ENCODE data around the gene SUFU. TPM values are rescaled to one million over a fixed set of nuclear protein-coding genes. Genes with fewer than 3 reads are reported as not detected.

Gene SUFU
- polyA plus RNA-seq, 2 donors: 2.9 to 6.0 TPM

- WGBS, 2 donors: 57 to 64% methylated on average over 1 of the region's 1 CpG
- Histone ChIP-seq H3K9me3 (ENCODE audit: control insufficient read depth in 2 of 2, insufficient read depth in 1 of 2, low read depth in 1 of 2, low read length in 1 of 2) (no peaks in the 10 kb centered on the region), H3K27me3 (ENCODE audit: control insufficient read depth in 1 of 2, insufficient read depth in 2 of 2, low read length in 2 of 2) (no peaks in the 10 kb centered on the region), H3K4me1 (ENCODE audit: control insufficient read depth in 2 of 2, insufficient read depth in 2 of 2, low read length in 1 of 2) (no peaks in the 10 kb centered on the region), H3K27ac (ENCODE audit: low read depth in 2 of 2, low read length in 1 of 2) (no peak overlapping the region), H3K4me3 (ENCODE audit: low read depth in 1 of 2, low read length in 2 of 2) (no peak overlapping the region), H3K36me3 (ENCODE audit: control insufficient read depth in 2 of 2, insufficient read depth in 2 of 2, low read length in 1 of 2) (no peaks in the 10 kb centered on the region)
Measured at GRCh38 chr10:102585026-102585425, 81.3 kb downstream of the SUFU start.

DNA sequence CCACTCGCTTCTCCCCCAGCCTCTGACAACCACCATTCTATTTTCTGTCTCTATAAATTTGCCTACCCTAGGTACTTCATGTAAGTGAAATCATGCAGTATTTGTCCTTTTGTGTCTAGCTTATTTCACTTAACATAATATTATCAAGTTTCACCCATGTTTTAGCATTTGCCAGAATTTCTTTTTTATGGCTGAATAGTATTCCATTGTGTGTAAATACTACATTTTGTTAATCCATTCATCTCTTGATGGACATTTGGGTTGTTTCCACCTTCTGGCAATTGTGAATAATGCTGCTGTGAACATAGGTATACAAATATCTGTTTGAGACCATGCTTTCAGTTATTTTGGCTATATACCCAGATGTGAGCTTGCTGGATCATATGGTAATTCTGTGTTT is 83.1 kb downstream of the SUFU start:
- Histone ChIP-seq H3K4me3 (ENCODE audit: low read depth in 1 of 2, low read length in 2 of 2) (no peak overlapping the region), H3K27ac (ENCODE audit: low read depth in 2 of 2, low read length in 1 of 2) (no peak overlapping the region), H3K4me1 (ENCODE audit: control insufficient read depth in 2 of 2, insufficient read depth in 2 of 2, low read length in 1 of 2) (no peaks in the 10 kb centered on the region), H3K9me3 (ENCODE audit: control insufficient read depth in 2 of 2, insufficient read depth in 1 of 2, low read depth in 1 of 2, low read length in 1 of 2) (no peaks in the 10 kb centered on the region), H3K27me3 (ENCODE audit: control insufficient read depth in 1 of 2, insufficient read depth in 2 of 2, low read length in 2 of 2) (no peaks in the 10 kb centered on the region), H3K36me3 (ENCODE audit: control insufficient read depth in 2 of 2, insufficient read depth in 2 of 2, low read length in 1 of 2) (no peaks in the 10 kb centered on the region)
- WGBS, 2 donors: 93 to 100% methylated on average over 1 of the region's 1 CpG

- H3K27me3 ChIP-seq (ENCODE audit: control insufficient read depth in 1 of 2, insufficient read depth in 2 of 2, low read length in 2 of 2): no peaks in the 10 kb centered on the region
- H3K27ac ChIP-seq (ENCODE audit: low read depth in 2 of 2, low read length in 1 of 2): no peak overlapping the region
- H3K9me3 ChIP-seq (ENCODE audit: control insufficient read depth in 2 of 2, insufficient read depth in 1 of 2, low read depth in 1 of 2, low read length in 1 of 2): no peaks in the 10 kb centered on the region
- no peak overlapping the region for H3K4me3 ChIP-seq (ENCODE audit: low read depth in 1 of 2, low read length in 2 of 2)
- peaks cover 3 to 8% of the 10 kb centered on the region in 2 donors for H3K36me3 ChIP-seq (ENCODE audit: control insufficient read depth in 2 of 2, insufficient read depth in 2 of 2, low read length in 1 of 2)
- H3K4me1 ChIP-seq (ENCODE audit: control insufficient read depth in 2 of 2, insufficient read depth in 2 of 2, low read length in 1 of 2): no peaks in the 10 kb centered on the region
- WGBS, 2 donors: 86 to 100% methylated on average over 1 of the region's 1 CpG
Measured at GRCh38 chr10:102588875-102589274, 85.1 kb downstream of the SUFU start.

DNA sequence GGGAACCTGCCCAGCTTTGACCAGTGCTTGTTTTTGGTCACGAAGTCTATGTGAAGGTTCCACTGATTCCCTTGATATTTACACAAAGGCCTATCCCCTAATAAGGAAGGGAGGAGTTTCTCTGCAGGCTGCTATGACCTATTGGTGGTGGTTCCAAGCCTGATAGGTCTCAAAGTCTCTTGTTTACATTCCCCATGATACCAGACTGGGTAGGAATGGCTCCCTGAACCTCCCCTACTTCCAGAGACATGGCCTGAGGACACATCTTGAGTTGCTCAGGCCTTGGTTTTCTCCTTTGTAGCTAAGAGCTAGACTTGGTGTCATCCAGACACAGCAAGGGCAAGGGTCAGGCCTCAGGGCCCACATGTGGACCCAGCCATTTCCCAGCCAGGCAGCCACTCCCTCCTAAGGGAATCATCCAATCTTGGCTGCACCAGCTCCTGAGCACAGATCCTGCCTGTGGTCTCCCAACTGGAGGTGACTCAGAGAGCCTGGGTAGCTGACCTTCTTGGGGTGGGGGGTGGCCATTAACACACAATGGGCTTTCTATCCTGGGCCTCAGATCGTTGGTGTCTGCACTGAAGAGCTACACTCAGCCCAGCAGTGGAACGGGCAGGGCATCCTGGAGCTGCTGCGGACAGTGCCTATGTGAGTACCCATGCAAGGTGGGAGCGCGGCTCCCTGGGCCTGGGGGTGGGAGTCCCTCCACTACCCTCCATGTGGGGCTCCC is 89.5 kb downstream of the SUFU start:
- 82 to 86% methylated on average over 6 of the region's 6 CpGs for WGBS, 2 donors
- H3K36me3 ChIP-seq (ENCODE audit: control insufficient read depth in 2 of 2, insufficient read depth in 2 of 2, low read length in 1 of 2): peaks cover 5 to 17% of the 10 kb centered on the region in 2 donors
- H3K9me3 ChIP-seq (ENCODE audit: control insufficient read depth in 2 of 2, insufficient read depth in 1 of 2, low read depth in 1 of 2, low read length in 1 of 2): no peaks in the 10 kb centered on the region
- H3K4me3 ChIP-seq (ENCODE audit: low read depth in 1 of 2, low read length in 2 of 2): no peak overlapping the region
- H3K27me3 ChIP-seq (ENCODE audit: control insufficient read depth in 1 of 2, insufficient read depth in 2 of 2, low read length in 2 of 2): no peaks in the 10 kb centered on the region
- H3K27ac ChIP-seq (ENCODE audit: low read depth in 2 of 2, low read length in 1 of 2): no peak overlapping the region
- H3K4me1 ChIP-seq (ENCODE audit: control insufficient read depth in 2 of 2, insufficient read depth in 2 of 2, low read length in 1 of 2): no peaks in the 10 kb centered on the region

DNA sequence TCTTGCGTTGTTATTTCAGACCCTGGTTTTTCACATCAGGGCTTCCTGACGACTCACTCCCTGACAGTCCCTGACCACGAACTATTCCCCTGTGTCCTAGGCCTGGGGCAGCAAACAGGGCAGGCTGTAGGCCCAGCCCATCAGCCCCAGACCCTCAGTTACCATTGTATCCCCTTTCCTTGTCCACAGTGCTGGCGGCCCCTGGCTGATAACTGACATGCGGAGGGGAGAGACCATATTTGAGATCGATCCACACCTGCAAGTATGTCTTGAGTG is 90.0 kb downstream of the SUFU start:
- 88 to 95% methylated on average over 6 of the region's 6 CpGs for WGBS, 2 donors

GRCh38 chr10:102595293-102595692 is 91.5 kb downstream of the SUFU start:
- Histone ChIP-seq H3K9me3 (ENCODE audit: control insufficient read depth in 2 of 2, insufficient read depth in 1 of 2, low read depth in 1 of 2, low read length in 1 of 2) (no peaks in the 10 kb centered on the region), H3K4me1 (ENCODE audit: control insufficient read depth in 2 of 2, insufficient read depth in 2 of 2, low read length in 1 of 2) (no peaks in the 10 kb centered on the region), H3K4me3 (ENCODE audit: low read depth in 1 of 2, low read length in 2 of 2) (no peak overlapping the region), H3K27me3 (ENCODE audit: control insufficient read depth in 1 of 2, insufficient read depth in 2 of 2, low read length in 2 of 2) (no peaks in the 10 kb centered on the region), H3K36me3 (ENCODE audit: control insufficient read depth in 2 of 2, insufficient read depth in 2 of 2, low read length in 1 of 2) (peaks cover 5 to 26% of the 10 kb centered on the region in 2 donors), H3K27ac (ENCODE audit: low read depth in 2 of 2, low read length in 1 of 2) (no peak overlapping the region)
- 66 to 68% methylated on average over 2 of the region's 2 CpGs for WGBS, 2 donors

More for the DNA sequence above, 90.0 kb downstream of the SUFU start:
- Histone ChIP-seq H3K36me3 (ENCODE audit: control insufficient read depth in 2 of 2, insufficient read depth in 2 of 2, low read length in 1 of 2) (peaks cover 5 to 18% of the 10 kb centered on the region in 2 donors), H3K9me3 (ENCODE audit: control insufficient read depth in 2 of 2, insufficient read depth in 1 of 2, low read depth in 1 of 2, low read length in 1 of 2) (no peaks in the 10 kb centered on the region), H3K4me3 (ENCODE audit: low read depth in 1 of 2, low read length in 2 of 2) (no peak overlapping the region), H3K27me3 (ENCODE audit: control insufficient read depth in 1 of 2, insufficient read depth in 2 of 2, low read length in 2 of 2) (no peaks in the 10 kb centered on the region), H3K4me1 (ENCODE audit: control insufficient read depth in 2 of 2, insufficient read depth in 2 of 2, low read length in 1 of 2) (no peaks in the 10 kb centered on the region), H3K27ac (ENCODE audit: low read depth in 2 of 2, low read length in 1 of 2) (no peak overlapping the region)

- Histone ChIP-seq H3K27ac (ENCODE audit: low read depth in 2 of 2, low read length in 1 of 2) (peak overlapping the region in 1 of 2 donors; percentile 1), H3K9me3 (ENCODE audit: control insufficient read depth in 2 of 2, insufficient read depth in 1 of 2, low read depth in 1 of 2, low read length in 1 of 2) (no peaks in the 10 kb centered on the region), H3K4me1 (ENCODE audit: control insufficient read depth in 2 of 2, insufficient read depth in 2 of 2, low read length in 1 of 2) (no peaks in the 10 kb centered on the region), H3K36me3 (ENCODE audit: control insufficient read depth in 2 of 2, insufficient read depth in 2 of 2, low read length in 1 of 2) (peaks cover 5 to 29% of the 10 kb centered on the region in 2 donors), H3K4me3 (ENCODE audit: low read depth in 1 of 2, low read length in 2 of 2) (no peak overlapping the region), H3K27me3 (ENCODE audit: control insufficient read depth in 1 of 2, insufficient read depth in 2 of 2, low read length in 2 of 2) (no peaks in the 10 kb centered on the region)
- 86 to 89% methylated on average over 4 of the region's 4 CpGs for whole genome bisulfite sequencing, 2 donors
Measured at GRCh38 chr10:102595897-102596296, 92.1 kb downstream of the SUFU start.

DNA sequence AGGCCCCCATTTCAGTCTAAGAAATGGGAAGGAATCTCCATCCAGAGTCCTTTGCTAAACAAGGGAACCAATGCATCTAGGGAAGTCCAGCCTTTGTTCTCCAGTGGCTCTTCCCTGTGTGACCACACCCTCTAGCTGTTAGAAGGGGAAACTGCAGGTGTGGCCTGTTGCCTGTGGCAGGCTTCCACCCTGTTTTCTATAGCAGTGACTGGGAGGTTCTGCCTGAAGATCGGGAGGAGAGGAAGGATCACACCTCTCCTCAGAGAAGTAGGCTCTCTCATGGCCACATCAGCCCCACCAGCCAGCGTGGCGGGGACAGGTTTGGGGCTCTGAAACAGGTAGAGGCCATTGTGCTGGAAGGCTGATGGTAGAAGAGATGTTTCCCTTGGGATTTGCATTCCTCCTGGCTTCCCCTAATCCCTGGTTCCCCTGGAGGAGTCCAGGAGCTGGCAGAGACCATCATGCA is 92.8 kb downstream of the SUFU start:
- H3K4me1 ChIP-seq (ENCODE audit: control insufficient read depth in 2 of 2, insufficient read depth in 2 of 2, low read length in 1 of 2): peaks cover 0 to under 1% of the 10 kb centered on the region in 2 donors
- peaks cover 5 to 31% of the 10 kb centered on the region in 2 donors for H3K36me3 ChIP-seq (ENCODE audit: control insufficient read depth in 2 of 2, insufficient read depth in 2 of 2, low read length in 1 of 2)
- WGBS, 2 donors: 47 to 67% methylated on average over 3 of the region's 3 CpGs
- H3K27me3 ChIP-seq (ENCODE audit: control insufficient read depth in 1 of 2, insufficient read depth in 2 of 2, low read length in 2 of 2): no peaks in the 10 kb centered on the region
- H3K4me3 ChIP-seq (ENCODE audit: low read depth in 1 of 2, low read length in 2 of 2): no peak overlapping the region
- H3K27ac ChIP-seq (ENCODE audit: low read depth in 2 of 2, low read length in 1 of 2): peak overlapping the region in 1 of 2 donors; percentile 44
- no peaks in the 10 kb centered on the region for H3K9me3 ChIP-seq (ENCODE audit: control insufficient read depth in 2 of 2, insufficient read depth in 1 of 2, low read depth in 1 of 2, low read length in 1 of 2)

- Histone ChIP-seq H3K9me3 (ENCODE audit: control insufficient read depth in 2 of 2, insufficient read depth in 1 of 2, low read depth in 1 of 2, low read length in 1 of 2) (no peaks in the 10 kb centered on the region), H3K27me3 (ENCODE audit: control insufficient read depth in 1 of 2, insufficient read depth in 2 of 2, low read length in 2 of 2) (no peaks in the 10 kb centered on the region), H3K4me1 (ENCODE audit: control insufficient read depth in 2 of 2, insufficient read depth in 2 of 2, low read length in 1 of 2) (peaks cover 0 to 3% of the 10 kb centered on the region in 2 donors), H3K36me3 (ENCODE audit: control insufficient read depth in 2 of 2, insufficient read depth in 2 of 2, low read length in 1 of 2) (peaks cover 5 to 31% of the 10 kb centered on the region in 2 donors), H3K27ac (ENCODE audit: low read depth in 2 of 2, low read length in 1 of 2) (peak overlapping the region in 1 of 2 donors; percentile 45), H3K4me3 (ENCODE audit: low read depth in 1 of 2, low read length in 2 of 2) (no peak overlapping the region)
- 67 to 72% methylated on average over 16 of the region's 16 CpGs for WGBS, 2 donors
Measured at GRCh38 chr10:102597131-102597991, 93.6 kb downstream of the SUFU start.

Data from esophagus (tissue), 2 donors.